ENCODE data around the gene CFAP161.

Gene CFAP161

DNA sequence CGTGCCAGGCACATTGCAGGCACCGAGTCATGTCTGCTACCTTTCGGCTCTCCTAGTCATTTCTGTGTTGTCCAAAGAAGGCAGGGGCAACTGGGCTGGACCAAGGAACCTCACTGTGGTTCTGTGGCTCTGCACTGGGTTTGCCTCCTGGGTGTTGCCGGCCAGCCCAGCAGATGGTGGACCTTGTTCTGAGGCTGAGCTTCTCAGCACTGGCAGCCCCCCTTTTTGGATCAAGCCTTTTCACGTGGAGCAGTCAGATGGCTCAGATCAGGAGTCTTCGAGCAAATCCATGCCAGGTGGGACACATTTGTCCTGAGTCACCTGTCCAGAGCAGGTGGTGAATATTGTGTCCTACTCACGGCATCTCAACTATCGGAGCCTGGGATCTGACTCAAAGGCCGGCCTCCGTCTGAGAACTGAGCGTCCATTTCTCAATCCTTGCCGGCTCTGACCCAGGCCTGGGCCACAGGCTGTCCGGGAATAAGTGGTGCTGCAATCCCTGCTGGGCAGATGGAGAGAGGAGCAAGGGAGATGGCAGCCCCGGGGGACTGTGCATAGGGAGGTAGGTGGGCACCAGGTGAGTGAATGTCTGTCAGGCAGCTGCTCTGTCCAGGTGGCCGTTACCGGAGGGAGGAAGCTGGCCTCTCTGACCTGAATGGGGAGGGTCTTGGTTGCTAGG is 62.6 kb downstream of the CFAP161 start, which contains the start of gene IL16:
Gene IL16, plus strand, starts transcription at position 304 of the 679 bp plus-strand sequence. CDS start 28,521 bp downstream, outside the sequence.
- no peak within 1 kb of the TSS for H3K4me3 ChIP-seq (ENCODE audit: insufficient read length, low read depth)
- TF ChIP-seq SUZ12 (IDR thresholded peaks at IDR 0.05; ENCODE audit: extremely low read depth, insufficient read depth, insufficient read length), result no peak
- TF ChIP-seq YY1 (IDR thresholded peaks at IDR 0.05; ENCODE audit: insufficient read depth, insufficient read length), result no peak
- no peak for TF ChIP-seq ZNF274 (IDR thresholded peaks at IDR 0.05; ENCODE audit: low read depth, low read length)
- H3K36me3 ChIP-seq (ENCODE audit: insufficient read depth, insufficient read length, low read length), result no peaks in the 10 kb centered on the region
- H3K9me3 ChIP-seq (ENCODE audit: insufficient read depth, low read length), result no peaks in the 10 kb centered on the region
- no peaks in the 10 kb centered on the region for H3K27me3 ChIP-seq (ENCODE audit: insufficient read depth, insufficient read length)
- peaks cover 3% of the 10 kb centered on the region for H3K4me1 ChIP-seq (ENCODE audit: insufficient read depth, insufficient read length)
- no peak for DNase-seq (ENCODE audit: low read depth, low spot score)
- no peak within 1 kb of the TSS for H3K9ac ChIP-seq (ENCODE audit: insufficient read length, low read depth)

- no peak overlapping the region for H3K4me3 ChIP-seq (ENCODE audit: insufficient read length, low read depth)
- no peaks in the 10 kb centered on the region for H3K36me3 ChIP-seq (ENCODE audit: insufficient read depth, insufficient read length, low read length)
- no peaks in the 10 kb centered on the region for H3K27me3 ChIP-seq (ENCODE audit: insufficient read depth, insufficient read length)
- no peak overlapping the region for H3K9ac ChIP-seq (ENCODE audit: insufficient read length, low read depth)
- TF ChIP-seq YY1 (IDR thresholded peaks at IDR 0.05; ENCODE audit: insufficient read depth, insufficient read length) (no peak), ZNF274 (IDR thresholded peaks at IDR 0.05; ENCODE audit: low read depth, low read length) (no peak), SUZ12 (IDR thresholded peaks at IDR 0.05; ENCODE audit: extremely low read depth, insufficient read depth, insufficient read length) (no peak)
- peaks cover 3% of the 10 kb centered on the region for H3K4me1 ChIP-seq (ENCODE audit: insufficient read depth, insufficient read length)
- no peaks in the 10 kb centered on the region for H3K9me3 ChIP-seq (ENCODE audit: insufficient read depth, low read length)
- DNase-seq (ENCODE audit: low read depth, low spot score), result no peak
Measured at GRCh38 chr15:81197255-81197630, 63.2 kb downstream of the CFAP161 start.

DNA sequence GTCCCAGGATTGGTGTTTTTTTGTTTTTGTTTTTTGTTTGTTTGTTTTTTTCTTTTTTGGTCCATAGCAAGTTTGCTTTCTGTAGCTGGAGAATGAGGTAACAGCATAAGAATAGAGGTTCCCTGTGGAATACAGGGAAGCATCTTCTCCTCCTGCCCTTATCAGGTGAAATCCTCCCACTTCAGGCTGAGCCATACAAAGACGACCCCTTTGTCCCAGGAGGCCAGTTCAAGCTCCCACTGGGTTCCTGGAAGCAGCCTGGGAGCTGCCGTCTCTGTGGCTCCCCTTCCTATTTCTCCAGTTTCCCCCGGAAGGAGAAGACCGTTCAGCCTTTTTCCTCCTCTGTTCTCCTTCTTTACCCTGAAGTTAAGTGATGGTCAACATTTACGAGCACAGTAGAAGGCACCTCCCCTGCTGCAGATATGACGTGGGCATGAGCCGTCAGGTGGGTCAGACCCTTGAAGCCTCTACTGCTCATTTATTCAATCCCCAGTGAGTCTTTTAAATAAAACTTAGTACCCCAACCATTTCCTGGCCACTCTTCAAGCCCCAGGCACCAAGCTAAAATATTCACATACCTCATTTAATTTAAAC is 63.7 kb downstream of the CFAP161 start:
- H3K27me3 ChIP-seq (ENCODE audit: insufficient read depth, insufficient read length), result no peaks in the 10 kb centered on the region
- TF ChIP-seq SUZ12 (IDR thresholded peaks at IDR 0.05; ENCODE audit: extremely low read depth, insufficient read depth, insufficient read length), result no peak
- TF ChIP-seq YY1 (IDR thresholded peaks at IDR 0.05; ENCODE audit: insufficient read depth, insufficient read length), result no peak
- no peak for TF ChIP-seq ZNF274 (IDR thresholded peaks at IDR 0.05; ENCODE audit: low read depth, low read length)
- no peaks in the 10 kb centered on the region for H3K36me3 ChIP-seq (ENCODE audit: insufficient read depth, insufficient read length, low read length)
- no peak for DNase-seq (ENCODE audit: low read depth, low spot score)
- H3K9me3 ChIP-seq (ENCODE audit: insufficient read depth, low read length), result no peaks in the 10 kb centered on the region
- peaks cover 3% of the 10 kb centered on the region for H3K4me1 ChIP-seq (ENCODE audit: insufficient read depth, insufficient read length)
- H3K9ac ChIP-seq (ENCODE audit: insufficient read length, low read depth), result no peak overlapping the region
- H3K4me3 ChIP-seq (ENCODE audit: insufficient read length, low read depth), result no peak overlapping the region

Measured in NT2/D1 (cell line).